GM19455 (cell line): Measurements from ENCODE around the gene TRIM68.

Source experiments
- ATAC-seq: cut with Tn5 transposase; IDR thresholded peaks from one replicate; pipeline ENCODE4 v1.9.1; 2021; ENCODE audit not compliant: unreplicated experiment

TRIM68 gene

DNA sequence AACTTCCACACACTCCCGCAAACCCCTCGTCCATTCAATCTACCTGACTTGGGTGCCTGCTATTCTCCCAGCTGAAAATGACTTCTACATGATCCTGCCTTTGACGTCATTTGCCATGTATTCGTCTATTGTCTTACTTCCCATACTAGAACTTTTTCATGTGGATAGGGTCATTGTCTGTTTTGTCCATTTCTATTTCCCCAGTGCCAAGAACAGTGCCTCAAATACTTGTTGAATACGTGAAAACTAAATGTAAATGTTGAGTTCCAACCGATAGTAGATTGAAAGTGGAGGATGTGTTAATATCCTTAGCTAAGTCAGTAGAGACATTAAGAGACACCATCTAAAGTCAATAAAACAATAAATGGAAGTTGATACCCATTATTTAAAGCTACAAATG lies 935 bp downstream of the TRIM68 start:
- ATAC-seq: no peak

DNA sequence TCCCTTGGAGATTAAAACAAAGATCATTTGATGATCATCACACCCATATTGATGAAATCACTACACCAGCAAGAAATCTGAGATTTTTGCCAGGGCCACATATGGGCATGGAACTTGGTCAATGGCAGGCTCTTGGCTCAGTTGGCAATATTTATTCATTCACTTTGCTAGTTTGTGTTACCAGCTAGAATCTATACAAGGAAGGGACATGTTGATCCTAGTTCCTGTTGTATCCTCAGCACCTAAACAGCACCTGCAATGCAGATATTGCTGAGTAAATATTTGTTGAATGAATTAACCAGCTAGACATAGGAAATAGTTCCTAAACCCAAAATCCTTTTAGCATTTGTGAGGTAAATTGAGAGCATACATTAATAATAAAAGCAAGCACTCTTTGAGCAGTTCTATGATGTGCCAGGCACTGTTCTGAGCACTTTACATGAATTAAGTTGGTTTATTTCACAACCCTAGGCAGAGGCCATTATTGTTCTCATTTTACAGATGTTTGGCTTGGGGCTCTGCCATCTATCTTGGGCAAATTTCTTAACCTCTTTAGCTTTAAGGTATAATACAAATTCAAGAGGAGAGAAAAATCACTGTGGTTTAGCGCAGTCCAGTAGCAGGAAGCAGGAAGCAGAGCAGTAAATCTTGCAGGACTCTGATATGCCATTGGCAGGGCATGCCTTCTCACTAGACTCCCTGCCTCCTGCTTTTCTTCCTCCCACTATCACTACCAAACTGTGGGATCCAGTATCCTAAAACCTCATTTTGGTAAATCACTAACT lies 1.6 kb downstream of the TRIM68 start:
- no peak for ATAC-seq

DNA sequence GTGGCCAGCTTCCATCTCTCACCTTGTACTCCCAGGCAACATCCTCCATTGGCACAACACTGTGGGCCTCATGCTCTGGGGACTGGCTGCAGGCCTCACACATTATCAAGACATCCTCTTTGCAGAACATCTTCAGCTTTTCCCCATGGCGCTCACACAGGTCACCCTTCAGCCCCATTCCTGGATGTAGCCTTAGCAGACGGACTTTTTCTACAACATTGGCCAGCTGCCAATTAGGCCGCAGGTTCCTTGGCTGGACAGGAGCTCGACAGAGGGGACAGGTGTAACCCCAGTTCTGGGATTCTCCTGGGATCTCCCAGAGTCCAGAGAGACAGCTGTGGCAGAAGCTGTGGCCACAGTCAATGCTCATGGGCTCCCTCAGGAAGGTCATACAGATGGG lies 3.0 kb downstream of the TRIM68 start:
- no peak for ATAC-seq

DNA sequence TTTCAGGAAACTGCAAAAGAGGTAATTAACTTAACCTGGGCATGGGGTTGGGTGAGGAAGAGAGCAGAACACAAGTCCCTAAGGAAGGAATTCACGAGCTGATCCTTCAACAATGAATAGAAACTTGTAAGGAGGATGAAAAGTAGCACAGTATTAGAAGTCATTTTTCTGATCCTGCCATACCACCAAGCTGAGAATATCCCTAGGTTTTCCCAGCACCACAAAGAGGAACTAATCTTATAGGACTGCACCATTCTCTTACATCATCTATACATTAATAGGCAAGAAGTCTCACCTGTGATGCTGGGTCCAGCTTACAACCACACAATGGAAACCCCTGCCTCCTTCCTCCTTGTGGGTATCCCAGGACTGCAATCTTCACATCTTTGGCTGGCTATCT lies 14.3 kb downstream of the TRIM68 start, which contains the start of gene OR52I1:
OR52I1 (plus strand) TSS at position 301 of the 400 bp plus-strand sequence; CDS start at position 301, 0 bp downstream.
- no peak for ATAC-seq

DNA sequence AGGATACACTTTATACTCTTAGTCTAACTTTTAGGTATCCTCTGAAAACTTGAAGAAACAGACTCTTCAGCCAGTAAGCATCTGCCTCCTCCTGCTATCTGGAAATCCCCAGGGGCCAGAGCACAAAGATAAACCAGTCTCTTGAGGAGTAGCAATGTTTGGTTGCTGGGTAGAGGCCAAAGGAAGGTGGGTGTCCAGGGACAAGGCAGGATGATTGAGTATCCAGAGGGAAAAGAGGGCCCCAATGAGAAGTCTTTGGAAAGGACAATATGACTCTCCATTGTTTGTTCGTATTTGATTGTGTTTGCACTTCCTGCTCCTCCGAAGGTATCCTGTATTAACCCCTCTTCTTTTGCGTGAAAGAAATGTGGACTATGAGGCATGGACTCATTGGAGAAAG lies 19.0 kb downstream of the TRIM68 start:
- ATAC-seq: no peak

DNA sequence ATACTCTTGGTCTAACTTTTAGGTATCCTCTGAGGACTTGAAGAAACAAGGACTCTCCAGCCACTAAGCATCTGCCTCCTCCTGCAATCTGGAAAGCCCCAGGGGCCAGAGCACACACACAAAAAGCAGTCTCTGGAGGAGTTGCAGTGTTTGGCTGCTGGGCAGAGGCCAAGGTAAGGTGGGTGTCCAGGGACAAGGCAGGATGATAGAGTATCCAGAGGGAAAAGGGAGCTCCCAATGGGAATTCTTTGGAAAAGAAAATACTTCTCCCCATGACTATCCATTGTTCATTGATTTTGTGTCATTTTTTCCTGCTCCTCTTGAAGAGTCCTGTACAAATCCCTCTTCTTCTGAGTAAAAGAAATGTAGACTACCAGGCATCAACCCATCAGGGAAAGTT lies 26.6 kb downstream of the TRIM68 start, which contains the start of gene OR52I2:
OR52I2 (plus strand) TSS at position 301 of the 400 bp plus-strand sequence.
- ATAC-seq: no peak

DNA sequence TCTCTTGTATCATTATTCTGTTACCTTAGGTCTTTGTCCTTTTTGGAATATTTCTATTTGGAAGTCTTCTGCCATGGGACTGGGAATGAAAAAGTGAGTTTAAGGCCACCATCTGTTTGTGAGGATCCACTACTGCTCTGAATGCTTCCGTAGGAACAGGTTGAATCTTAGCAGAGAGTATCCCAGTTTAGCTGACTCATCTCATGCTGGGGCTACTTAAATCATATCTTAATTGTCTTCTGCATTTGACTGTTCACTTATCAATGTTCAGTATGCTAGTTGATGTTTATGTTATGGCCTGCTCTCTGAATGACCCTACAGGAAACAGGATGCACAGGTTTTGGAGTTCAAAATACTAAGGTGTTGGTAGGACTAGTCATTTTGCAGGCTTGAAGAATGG lies 27.9 kb downstream of the TRIM68 start:
- no peak for ATAC-seq

DNA sequence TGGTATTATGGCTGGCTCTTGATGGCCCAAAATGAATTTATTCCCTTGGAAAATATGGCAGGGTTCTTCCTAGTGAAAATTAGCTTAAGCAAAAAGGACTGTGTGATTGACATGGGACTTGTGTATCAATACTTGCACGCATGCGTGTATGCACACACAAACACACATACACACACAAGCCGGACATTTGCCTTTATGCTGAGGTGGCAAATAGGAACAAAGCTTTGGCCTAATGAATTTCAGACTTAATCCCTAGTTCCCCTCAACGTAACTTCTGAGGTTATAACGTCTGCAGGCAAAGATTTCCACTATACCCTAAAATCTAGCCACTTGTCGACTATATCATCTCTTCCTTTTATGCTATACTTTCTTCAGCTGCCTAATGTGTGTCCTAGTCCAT lies 29.4 kb downstream of the TRIM68 start:
- no peak for ATAC-seq

DNA sequence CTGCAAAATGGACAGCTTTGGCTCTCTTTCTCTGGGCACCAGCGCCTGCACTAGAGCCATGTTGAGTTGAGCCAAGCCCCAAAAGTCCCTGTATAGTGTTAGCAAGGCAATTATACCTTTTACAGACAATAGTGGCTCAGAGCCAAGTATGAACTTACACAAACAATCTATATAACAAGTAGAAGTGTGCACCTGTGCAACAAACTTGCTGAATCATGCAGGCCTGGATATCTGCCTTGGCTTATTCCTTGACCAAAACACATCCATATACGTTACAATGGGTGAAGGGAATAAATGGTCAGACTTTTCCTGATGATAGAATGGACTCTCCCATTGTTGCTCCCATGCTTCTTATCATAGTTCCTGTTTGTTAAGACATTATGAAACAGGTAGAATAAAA lies 30.3 kb downstream of the TRIM68 start:
- ATAC-seq: no peak

DNA sequence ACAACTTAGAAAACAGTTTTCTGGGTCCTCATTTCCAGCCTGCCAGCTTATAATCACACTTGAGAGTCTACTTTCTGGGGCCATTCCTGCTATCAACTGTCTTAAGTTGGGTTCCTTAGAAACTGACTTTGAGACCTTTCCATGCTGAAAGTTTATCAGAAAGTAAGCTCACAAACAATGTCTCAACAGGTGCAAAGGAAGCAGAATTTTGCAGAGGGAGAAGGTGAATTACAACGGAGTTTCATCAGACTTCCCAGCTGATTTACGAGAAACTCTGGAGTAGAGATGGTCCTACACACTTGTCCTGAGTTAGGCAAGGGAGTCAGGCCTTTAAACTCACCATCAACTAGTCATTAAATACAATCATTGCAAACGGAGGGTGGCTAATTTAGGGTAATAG lies 31.2 kb downstream of the TRIM68 start:
- ATAC-seq: no peak

DNA sequence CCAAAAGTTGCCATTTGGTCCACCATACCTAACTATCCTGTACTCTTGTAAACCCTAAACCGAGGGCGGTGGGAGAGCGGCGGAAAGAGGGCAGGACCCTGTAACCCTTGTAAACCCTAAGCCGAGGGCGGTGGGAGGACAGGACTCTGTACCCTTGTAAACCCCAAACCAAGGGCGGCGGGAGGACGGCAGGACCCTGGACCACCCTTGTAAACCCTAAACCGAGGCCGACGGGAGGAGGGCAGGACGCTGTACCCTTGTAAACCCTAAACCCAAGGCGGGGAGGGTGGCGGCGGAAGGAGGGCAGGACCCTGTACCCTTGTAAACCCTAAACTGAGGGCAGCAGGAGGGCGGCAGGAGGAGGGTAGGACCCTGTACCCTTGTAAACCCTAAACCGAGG lies 39.0 kb downstream of the TRIM68 start:
- ATAC-seq: no peak

DNA sequence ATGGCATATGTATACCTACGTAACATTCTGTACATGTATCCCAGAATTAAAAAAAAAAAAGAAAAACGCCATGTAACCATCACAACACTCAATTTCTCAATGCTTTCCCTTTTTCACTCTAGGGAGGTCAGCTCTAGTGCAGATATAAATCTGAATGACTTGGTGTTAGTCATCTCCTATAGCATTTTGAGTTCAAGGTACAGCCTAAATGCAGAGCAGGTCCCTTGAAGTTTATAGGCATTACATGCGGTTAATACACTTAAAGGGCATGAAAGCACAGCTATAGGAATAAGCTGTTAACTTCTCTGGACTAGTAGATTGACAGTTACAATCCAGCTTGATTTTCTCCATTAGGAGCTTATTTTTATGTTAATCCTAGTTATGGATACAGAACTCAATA lies 42.7 kb downstream of the TRIM68 start:
- no peak for ATAC-seq

DNA sequence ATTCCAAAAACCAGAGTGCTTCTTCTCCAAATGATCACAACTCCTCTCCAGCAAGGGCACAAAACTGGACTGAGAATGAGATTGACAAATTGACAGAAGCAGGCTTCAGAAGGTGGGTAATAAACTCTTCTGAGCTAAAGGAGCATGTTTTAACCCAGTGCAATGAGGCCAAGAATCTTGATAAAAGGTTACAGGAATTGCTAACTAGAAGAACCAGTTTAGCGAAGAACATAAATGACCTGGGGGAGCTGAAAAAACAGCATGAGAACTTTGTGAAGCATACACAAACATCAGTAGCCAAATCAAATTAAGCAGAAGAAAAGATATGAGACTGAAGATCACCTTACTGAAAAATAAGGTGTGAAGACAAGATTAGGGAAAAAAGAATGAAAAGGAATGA lies 47.6 kb downstream of the TRIM68 start:
- no peak for ATAC-seq

DNA sequence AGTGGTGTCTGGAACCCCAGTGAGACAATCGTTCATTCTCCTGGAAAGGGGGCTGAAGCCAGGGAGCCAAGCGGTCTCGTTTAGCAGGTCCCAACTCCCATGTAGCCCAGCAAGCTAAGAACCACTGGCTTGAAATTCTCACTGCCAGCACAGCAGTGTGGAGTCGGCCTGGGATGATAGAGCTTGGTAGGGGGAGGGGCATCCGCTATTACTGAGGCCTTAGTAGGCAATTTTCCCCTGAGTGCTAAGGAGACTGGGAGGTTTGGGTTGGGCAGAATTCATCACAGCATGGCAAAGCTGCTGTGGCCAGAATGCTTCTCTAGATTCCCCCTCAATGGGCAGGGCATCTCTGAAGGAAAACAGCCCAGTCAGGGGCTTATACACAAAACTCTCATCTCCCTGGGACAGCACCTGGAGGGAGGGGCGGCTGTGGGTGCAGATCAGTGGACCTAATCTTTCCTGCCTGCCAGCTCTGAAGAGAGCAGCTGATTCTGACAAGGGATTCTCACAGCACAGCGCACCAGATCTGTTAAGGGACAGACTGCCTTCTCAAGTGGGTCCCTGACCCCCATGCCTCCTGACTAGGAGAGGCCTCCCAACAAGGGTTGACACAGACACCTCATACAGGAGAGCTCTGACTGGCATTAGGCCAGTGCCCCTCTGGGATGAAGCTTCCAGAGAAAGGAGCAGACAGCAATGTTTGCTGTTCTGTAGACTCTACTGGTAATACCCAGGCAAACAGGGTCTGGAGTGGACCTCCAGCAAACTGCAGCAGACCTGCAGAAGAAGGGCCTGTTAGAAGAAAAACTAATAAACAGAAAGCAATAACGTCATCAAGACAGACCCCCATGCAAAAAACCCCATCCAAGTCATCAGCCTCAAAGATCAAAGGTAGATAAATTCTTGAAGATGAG lies 48.2 kb downstream of the TRIM68 start:
- ATAC-seq: no peak

DNA sequence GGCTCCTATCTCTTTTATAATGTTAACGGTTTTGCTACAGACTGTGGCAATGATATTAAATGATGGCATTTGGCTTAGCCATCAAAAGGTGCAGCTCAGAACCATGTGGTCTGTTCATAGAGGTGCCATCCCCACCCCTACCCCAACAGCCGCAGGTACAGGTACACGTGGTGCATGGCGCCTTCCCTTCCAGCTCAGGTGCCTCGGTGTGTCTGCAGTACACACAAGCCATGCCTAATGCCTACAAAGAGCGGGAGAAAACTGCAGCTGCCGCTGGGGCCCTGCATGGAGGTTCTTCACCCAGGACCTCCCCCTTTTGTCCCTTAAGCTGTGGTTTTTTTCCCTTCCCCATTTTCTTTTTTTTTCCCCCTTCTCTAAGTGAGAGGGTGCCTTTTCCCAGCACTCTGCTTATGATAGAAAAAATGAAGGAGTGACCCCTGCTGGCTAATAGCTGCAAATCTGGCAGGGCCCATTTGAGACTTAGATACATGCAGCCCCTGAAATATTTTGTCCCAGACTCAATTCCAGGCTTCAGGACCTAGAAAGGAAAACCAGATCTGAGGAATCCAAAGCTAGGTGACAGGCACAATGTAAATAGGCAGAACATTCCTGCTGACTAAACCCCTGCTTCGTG lies 56.6 kb downstream of the TRIM68 start:
- no peak for ATAC-seq
